ENCODE data around the gene FGF11. TPM values are rescaled to one million over a fixed set of nuclear protein-coding genes. Genes with fewer than 3 reads are reported as not detected.

The FGF11 gene
- total RNA-seq (1 to 10 TPM in 1 of 2 donors, under 1 TPM in 1; 0.97 to 1.7 TPM), polyA plus RNA-seq (ENCODE audit: insufficient read length in 6 of 6) (1 to 10 TPM; 1.7 to 2.8 (median 2.3) TPM)
- long read RNA-seq, donor 1 = 0 reads
- long read RNA-seq, donor 2 = 0 reads
- long read RNA-seq, donor 3 = 0 reads
- long read RNA-seq, donor 4, partial matches to known transcripts = 2 of 2 reads
- long read RNA-seq, donor 4, other reads (novel, unspliced or antisense) = 0 of 2 reads
- long read RNA-seq, donor 5 = 0 reads
- long read RNA-seq, donor 6, partial matches to known transcripts = 0 of 1 reads
- long read RNA-seq, donor 6, other reads (novel, unspliced or antisense) = 0 of 1 reads
- long read RNA-seq, donor 7 = 0 reads
- long read RNA-seq, donor 8, partial matches to known transcripts = 0 of 1 reads
- long read RNA-seq, donor 8, other reads (novel, unspliced or antisense) = 0 of 1 reads
- long read RNA-seq, donor 9 = 0 reads
- long read RNA-seq, donor 10 = 0 reads
- long read RNA-seq, donor 11 = 0 reads
- long read RNA-seq, donor 12, partial matches to known transcripts = 0 of 1 reads
- long read RNA-seq, donor 12, other reads (novel, unspliced or antisense) = 0 of 1 reads

DNA sequence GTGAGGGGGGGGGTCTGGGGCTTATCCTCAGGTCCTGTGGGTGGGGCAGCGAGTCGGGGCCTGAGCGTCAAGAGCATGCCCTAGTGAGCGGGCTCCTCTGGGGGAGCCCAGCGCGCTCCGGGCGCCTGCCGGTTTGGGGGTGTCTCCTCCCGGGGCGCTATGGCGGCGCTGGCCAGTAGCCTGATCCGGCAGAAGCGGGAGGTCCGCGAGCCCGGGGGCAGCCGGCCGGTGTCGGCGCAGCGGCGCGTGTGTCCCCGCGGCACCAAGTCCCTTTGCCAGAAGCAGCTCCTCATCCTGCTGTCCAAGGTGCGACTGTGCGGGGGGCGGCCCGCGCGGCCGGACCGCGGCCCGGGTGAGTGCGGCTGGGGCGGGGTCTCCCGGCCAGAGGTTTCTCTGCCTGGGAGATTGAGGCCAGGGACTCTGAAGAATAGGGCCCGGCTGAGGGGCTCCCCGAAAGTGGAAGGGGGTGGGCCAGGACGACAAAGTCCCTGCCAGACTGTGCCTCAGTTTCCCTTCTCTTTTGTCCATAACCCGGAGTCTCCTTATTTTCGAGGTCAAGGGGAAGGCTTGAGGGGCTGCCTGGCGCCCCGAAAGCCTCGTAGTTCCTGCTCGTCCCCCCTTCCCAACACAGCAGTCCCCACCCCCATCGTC is at the start of gene FGF11:
Gene FGF11, plus strand, starts transcription at position 51 of the 651 bp plus-strand sequence. Its CDS starts 109 bp downstream, at position 160.
- TF ChIP-seq, protein P1, sequence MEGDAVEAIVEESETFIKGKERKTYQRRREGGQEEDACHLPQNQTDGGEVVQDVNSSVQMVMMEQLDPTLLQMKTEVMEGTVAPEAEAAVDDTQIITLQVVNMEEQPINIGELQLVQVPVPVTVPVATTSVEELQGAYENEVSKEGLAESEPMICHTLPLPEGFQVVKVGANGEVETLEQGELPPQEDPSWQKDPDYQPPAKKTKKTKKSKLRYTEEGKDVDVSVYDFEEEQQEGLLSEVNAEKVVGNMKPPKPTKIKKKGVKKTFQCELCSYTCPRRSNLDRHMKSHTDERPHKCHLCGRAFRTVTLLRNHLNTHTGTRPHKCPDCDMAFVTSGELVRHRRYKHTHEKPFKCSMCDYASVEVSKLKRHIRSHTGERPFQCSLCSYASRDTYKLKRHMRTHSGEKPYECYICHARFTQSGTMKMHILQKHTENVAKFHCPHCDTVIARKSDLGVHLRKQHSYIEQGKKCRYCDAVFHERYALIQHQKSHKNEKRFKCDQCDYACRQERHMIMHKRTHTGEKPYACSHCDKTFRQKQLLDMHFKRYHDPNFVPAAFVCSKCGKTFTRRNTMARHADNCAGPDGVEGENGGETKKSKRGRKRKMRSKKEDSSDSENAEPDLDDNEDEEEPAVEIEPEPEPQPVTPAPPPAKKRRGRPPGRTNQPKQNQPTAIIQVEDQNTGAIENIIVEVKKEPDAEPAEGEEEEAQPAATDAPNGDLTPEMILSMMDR (IDR thresholded peaks at IDR 0.05) = no peak
- peak within 1 kb of the TSS; percentile 21 to 72 for H3K4me3 ChIP-seq
- no peaks in the 10 kb centered on the region for H3K36me3 ChIP-seq
- ATAC-seq (no peak), DNase-seq (peak in 1 of 4 donors; percentile 79)
- peaks cover 28 to 58% of the 10 kb centered on the region in 2 donors for H3K4me1 ChIP-seq
- H3K27me3 ChIP-seq = peaks cover 17 to 54% of the 10 kb centered on the region in 2 donors
- intact Hi-C loops (cut with DNase I) = loop anchor here in 1 of 2 donors (10.0 kb wide), 1 partner anchor 85 kb away; the partner anchor contains the start of genes KCTD11 and TMEM95
- no peak within 1 kb of the TSS for H3K27ac ChIP-seq
- H3K9me3 ChIP-seq = no peaks in the 10 kb centered on the region

DNA sequence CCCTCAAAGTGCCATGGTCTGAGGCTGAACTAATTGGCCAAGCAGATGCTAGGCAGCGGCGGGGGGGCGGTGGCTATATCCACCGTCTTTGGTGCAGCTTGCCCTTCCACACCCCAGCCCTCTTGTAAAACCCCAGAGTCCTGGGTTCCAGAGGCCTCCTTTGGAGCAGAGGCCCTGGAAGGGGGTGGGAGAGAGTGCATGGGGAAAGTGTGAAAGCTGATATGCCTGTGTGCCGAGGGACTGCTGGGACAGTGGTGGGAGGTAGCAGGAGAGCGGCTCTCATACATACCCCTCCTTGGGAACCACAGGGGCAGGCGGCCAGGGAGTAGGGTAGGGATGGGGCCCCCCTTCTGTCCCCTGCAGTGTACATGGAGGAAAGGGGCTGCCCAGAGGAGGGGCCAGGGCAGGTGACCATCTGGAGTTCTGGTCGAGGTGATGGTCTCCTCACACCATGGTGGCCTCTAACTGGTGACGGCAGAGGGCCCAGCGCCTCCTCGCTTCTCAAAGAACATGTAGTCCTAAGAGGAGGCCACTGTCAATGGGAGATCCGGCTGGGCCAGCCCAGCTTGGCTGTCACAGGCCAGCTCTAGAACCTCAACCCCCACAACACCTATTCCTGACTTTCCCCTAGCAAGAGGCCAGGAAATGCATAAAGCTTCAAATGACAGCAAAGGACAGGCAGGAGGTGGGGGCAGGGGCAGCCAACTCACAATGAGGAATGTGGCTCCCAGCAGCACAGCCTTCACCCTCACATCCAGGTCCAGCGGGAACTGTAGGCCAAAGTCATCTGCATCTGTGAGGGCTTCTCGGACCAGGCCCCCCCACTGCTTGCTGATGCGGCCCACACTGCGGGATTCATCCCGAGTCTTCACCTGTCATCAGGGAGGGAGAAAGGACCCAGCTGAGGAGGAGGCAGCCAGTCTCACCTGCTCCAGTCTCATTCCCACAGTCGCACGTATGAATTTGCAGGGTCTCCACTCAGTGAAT is 49.1 kb upstream of the FGF11 start:
- intact Hi-C loops (cut with DNase I) = no loop called here
- TF ChIP-seq, protein P1 (IDR thresholded peaks at IDR 0.05) = no peak
- Histone ChIP-seq H3K4me1 (peaks cover 0 to 18% of the 10 kb centered on the region in 2 donors), H3K9me3 (no peaks in the 10 kb centered on the region), H3K27ac (no peak overlapping the region), H3K36me3 (peaks cover 0 to 53% of the 10 kb centered on the region in 2 donors), H3K27me3 (no peaks in the 10 kb centered on the region), H3K4me3 (no peak overlapping the region)
- DNase-seq (peak in 1 of 4 donors; percentile 58), ATAC-seq (no peak)

DNA sequence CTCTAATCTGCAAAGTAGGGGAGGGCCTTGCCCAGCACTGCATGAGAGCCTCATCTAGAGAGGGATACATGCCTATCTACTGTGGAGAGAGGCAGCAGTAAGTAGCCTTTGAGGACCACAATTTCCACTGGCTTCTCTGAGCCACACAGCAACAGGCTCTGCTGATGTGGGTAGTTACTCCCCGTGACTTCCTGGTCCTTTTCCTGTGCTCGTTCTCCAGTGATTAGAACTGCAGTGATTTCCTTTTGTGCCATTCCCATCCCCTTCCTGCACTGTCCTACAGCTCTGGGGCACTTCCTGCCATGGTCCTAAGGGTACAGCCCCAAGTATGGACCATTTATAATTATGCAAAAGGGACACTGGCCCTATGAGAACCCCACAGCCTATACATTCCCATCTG is 48.0 kb upstream of the FGF11 start:
- no peak for DNase-seq
- TF ChIP-seq, protein P1 (IDR thresholded peaks at IDR 0.05) = no peak
- Histone ChIP-seq H3K4me3 (no peak overlapping the region), H3K27ac (peak overlapping the region in 1 of 2 donors; percentile 38), H3K9me3 (no peaks in the 10 kb centered on the region), H3K27me3 (no peaks in the 10 kb centered on the region), H3K36me3 (peaks cover 0 to 53% of the 10 kb centered on the region in 2 donors), H3K4me1 (peaks cover 0 to 21% of the 10 kb centered on the region in 2 donors)
- no peak for ATAC-seq
- intact Hi-C loops (cut with DNase I) = no loop called here

DNA sequence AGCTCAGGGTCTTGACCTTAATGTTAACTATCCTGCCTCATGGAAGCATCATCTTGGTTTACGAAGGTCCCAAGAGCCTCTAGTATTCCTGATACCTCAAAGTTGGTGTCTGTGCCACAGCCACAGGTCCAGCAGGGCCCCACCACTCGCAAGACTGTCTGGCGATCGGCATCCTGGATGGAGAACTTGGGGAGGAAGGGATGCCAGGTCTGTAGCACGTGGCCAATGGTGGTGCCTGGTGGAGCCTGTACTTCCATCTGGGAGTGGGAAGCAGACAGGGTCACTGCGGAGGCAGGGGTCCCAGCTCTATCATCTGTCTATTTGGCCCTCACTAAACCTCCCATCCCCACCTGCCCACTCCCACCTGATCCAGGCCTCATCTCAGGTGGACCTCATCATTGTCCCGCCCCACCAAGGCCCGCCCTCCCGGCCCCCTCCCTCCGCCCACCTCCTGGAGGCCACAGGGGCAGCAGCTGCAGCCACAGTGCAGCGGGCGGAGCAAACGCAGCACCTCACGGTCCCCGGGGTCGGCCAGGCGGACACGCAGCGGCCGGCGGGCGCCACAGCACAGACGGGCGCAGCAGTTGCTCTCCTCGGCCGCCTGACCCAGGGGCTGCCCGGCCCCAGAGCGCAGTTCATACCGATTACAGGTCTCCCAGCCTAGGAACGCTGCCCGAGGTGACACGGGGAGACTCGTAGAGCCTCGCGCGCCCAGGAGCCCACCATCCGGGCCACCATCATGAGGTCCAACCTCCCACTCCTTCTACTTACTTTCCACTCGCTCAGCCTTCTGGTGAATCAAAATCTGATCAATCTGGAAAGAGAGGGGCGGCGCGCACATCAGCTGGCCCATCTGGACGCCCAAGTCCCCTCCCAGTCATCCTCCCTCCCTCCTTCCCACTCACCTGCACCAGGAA is 46.4 kb upstream of the FGF11 start:
- Histone ChIP-seq H3K4me1 (peaks cover 0 to 21% of the 10 kb centered on the region in 2 donors), H3K27me3 (no peaks in the 10 kb centered on the region), H3K36me3 (peaks cover 0 to 39% of the 10 kb centered on the region in 2 donors), H3K4me3 (peak overlapping the region; percentile 69 to 96), H3K27ac (peak overlapping the region; percentile 92 to 93), H3K9me3 (no peaks in the 10 kb centered on the region)
- TF ChIP-seq, protein P1 (IDR thresholded peaks at IDR 0.05) = no peak
- intact Hi-C loops (cut with DNase I) = no loop called here
- DNase-seq (peak in 1 of 4 donors; percentile 78), ATAC-seq (no peak)

Data from left lung (tissue), 14 donors.